HG02840 (cell line): Measurements from ENCODE around the gene GPR135.
A peak's percentile ranks its signal among the peaks of the same experiment; 100 is the strongest.

Source experiments
- ATAC-seq: cut with Tn5 transposase; IDR thresholded peaks from one replicate; pipeline ENCODE4 v1.9.1; 2021; ENCODE audit warnings: mild to moderate bottlenecking, moderate library complexity, moderate number of reproducible peaks; ENCODE audit not compliant: unreplicated experiment, low FRiP score

Gene GPR135, protein sequence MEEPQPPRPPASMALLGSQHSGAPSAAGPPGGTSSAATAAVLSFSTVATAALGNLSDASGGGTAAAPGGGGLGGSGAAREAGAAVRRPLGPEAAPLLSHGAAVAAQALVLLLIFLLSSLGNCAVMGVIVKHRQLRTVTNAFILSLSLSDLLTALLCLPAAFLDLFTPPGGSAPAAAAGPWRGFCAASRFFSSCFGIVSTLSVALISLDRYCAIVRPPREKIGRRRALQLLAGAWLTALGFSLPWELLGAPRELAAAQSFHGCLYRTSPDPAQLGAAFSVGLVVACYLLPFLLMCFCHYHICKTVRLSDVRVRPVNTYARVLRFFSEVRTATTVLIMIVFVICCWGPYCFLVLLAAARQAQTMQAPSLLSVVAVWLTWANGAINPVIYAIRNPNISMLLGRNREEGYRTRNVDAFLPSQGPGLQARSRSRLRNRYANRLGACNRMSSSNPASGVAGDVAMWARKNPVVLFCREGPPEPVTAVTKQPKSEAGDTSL

DNA sequence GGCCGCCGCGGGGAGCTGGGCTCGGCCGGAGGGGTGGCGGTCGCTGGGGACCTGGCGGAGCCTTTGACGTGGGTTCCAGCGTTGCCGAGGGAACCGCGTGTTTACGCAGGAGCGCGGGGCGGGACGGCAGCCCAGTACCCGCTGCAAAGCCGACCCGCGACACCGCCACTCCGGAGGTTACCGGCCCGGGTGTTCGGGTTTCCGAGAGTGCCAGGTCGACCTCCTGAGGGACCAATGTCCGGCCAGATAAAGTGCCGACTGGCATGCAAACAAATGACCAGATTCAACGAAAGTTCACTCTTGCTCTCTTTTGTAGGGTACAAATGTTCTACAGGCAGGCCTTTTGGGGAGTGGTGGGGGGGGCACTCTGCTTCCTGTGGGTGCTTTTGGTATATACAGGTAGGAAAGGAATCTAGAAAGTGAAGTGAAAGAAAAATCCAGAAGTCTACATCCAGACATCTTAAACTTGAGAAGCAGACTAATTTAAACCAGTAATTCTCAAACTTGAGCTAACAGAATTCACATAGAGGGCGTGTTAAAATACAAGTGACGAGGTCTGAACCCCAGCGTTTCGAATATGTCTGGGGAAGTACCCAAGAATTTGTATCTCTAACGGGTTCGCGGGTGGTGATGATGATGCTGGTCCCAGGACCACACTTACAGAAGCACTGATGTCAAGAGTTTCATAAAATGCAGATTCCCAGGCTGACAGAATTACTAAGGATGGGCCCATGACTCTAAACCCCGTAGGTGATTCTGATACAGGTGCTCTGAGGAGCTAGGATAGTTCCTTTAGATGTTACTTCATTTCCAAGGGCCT is at the start of gene GPR135:
Gene GPR135, minus strand, starts transcription at position 65 of the 820 bp plus-strand sequence. CDS start 154 bp downstream, outside the sequence.
- ATAC-seq = peak; percentile 50

- ATAC-seq = no peak
Observed at GRCh38 chr14:59511916-59512575, 46.9 kb upstream of the GPR135 start.

DNA sequence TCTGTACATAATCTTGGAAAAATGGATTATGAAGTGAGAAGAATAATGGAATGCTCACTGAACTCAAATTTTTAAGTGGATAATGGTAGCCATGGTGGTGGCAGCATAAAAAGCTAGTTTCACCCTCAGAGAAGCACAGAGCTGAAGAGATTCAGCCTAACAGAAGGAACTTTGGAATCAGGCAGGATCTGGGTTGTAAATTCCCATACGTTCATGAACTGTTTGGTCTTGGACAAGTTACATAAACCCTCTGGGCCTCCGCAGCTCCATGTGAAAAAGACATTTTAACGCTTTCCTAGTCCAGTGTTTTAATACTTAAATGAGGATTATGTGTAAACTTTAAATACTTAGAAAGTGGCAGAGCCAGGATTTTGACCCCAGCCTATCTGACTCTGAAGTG is 45.8 kb upstream of the GPR135 start:
- ATAC-seq = no peak

DNA sequence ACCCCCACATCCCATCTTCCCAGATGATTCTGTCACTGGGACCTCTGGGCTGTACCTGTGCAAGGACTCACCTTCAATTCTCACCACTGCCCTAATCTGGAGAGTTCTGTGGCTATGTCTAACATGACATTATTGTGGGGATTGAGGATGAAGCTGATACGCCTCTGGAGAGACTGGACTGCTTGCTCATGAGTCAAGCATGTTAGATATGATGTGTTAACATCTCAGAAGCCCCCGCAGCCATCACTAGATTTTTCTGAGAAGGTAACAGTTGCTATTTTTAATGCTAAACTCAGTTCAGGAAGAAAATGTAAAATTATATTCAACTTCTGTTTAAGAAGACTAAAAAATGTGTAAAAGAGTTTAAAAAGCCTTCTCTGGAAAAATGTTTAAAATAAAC is 44.8 kb upstream of the GPR135 start:
- no peak for ATAC-seq

DNA sequence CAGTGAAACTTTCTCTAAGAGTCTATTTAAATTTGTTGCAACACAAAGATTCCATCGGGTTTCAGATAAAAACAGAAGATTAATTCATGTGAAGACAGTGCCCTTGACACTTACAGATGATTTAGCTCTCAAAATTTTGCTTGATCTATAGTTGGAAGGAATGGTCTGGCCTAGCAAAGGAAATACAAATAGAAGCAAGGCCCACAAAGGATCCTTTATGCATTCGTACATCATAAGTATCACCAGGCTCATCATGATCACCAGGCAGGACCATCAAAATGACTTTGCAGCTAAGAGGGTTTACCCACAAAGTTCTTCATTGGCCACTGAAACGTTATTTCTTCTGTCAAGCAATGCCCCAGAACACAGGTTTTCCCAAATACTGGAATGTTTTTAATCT is 43.9 kb upstream of the GPR135 start:
- no peak for ATAC-seq

DNA sequence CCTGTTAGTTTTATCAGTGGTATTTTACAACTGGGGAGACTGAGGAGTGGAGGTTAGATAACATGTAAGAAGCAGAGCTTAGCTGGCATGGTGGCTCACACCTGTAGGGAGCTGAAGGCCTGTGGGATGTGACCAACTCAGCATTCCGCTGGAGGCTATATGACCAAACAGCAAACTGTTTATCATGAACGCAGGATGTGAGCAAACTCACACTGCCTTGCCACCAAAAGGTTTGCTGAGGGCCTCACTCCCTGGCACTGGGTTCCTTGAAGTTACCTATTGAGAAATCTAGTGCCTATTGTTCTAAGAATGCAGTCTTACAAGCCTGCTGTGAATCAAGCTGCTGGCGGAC is 42.5 kb upstream of the GPR135 start:
- no peak for ATAC-seq

- ATAC-seq = no peak
Observed at GRCh38 chr14:59507063-59507751, 42.0 kb upstream of the GPR135 start.

DNA sequence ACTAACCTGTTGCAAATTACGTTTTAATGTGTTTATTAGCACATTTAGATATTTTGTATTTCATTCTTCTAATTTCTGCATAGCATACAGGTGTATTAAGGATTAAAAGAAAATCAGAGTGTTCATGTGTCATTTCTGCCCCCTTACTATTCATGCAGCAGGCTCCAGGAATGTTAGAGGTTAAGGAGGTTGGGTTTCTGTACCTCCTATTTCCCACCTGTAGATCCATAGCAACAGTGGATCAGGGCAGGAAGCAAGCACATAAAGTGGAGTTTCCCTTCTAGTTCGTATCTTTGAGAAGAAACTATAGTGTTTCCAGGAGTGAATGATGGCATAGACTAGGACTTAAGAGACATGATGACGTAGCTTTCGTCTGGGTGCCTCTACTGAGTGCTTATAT is 38.1 kb upstream of the GPR135 start:
- no peak for ATAC-seq

DNA sequence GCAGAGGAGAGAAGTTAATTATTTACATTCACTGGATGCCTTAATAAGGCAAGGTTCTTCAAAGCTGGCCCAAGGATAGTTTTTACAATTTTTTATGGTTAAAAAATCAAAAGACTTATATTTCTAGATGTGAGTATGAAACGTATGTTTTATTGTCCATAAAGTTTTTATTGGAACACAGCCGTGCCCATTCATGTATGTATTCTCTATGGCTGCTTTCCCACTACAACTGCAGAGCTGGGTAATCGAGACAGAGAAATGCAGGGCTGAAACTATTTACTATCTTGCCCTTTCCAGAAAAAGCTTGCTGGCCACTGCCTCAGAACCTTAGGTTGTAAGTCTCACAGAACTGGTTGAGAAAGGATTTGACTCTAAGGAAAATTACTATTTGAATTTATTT is 35.6 kb upstream of the GPR135 start:
- no peak for ATAC-seq

DNA sequence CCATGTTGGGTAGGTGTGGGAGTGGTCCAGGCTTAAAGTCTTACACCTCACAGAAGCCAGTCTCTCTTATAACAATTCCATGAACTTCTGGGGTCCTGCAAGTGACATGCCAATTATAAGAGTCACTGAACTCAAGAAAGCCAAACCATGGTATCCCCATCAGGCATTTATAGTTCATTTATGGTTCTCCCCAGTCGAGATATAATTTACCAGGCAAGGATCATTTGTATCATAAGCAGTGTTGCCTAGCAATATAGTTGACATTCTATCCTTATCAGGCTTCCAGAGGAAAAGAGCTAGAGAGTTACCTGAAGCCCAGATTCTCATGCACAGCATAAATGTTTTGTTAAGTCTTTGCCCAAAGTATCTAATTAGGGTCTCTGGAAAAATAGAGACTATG is 27.2 kb upstream of the GPR135 start:
- no peak for ATAC-seq

DNA sequence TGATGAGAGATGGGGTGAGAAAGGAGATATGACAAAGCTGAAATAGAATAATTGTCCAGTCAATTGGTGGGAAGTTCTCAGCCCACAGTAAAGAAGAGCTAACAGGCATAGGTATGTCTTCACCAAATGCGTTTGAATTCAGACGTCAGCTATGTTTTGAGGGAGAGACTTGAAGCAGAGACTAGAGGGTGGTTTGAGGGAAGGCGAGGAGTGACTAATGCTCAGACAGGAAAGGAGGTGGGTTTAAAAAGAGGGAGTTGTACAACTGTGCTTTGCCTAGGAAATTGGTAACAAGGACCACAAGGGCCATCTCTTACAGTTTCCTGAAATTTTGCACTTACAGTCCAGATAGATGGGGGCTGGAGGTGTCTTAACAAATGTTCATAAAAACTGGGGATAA is 25.6 kb upstream of the GPR135 start:
- no peak for ATAC-seq

DNA sequence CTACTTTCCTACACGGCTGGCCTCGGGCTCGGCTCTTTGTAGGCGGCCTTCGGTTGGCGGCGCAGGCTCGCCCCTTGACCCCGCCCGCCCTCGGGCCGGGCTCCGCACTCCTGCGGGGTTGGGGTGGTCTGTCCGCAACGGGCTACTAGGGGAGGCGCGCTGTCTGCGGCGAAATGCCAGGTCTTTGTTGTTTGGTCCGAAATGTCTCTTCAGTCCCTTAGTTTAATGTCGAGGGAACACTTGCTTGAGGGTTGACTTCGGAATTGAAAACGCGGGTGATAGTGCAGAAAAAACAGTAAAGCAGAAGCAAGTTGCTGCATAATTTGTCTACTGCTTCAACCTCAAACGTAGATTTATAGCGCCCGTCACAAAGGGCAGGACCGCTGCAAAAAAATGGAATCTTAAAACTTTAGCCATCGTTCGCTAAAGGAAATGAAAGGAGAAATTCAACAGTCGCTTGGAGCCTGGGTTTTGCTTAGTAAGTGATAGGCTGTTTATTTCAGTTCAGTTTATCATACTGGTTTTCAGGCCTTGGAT is 19.5 kb upstream of the GPR135 start:
- peak; percentile 49 for ATAC-seq

DNA sequence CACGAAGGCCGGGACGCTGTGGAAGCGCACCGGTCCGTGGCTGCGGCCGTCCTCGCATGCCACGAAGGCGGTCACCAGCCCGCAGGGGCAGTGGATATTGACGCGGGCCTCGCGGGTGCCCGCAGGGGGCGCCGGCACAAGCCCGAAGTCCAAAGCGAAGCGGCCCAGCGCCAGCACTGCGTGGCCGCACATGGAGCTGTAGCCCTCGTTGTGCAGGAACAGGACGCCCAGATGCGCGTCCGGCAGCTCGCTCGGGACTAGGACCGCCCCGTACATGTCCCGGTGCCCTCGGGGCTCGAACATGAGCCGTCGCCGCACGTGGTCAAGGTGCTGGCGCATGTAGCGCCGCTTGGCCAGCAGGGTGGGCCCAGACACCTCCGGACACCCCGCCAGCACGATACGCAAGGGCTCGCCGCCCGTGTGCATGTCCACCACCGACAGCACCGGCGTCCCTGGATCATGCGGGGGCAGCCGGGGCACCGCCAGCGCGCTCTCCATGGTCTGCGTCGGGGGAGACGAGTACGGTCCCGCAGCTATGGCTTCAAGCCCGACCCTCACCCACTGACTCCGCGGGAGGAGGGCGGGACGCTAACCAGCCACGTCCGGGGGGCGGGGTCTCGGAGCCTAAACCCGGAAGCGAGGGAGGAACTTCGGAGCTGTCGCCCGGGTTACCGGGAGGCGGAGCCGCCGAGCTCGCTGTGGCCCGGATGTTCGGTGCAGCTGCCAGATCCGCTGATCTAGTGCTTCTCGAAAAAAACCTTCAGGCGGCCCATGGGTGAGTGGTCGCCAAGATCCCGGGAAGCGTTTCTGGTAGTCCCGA is 18.8 kb upstream of the GPR135 start, which contains the start of the genes JKAMP and L3HYPDH:
Gene JKAMP, plus strand, starts transcription at position 699 of the 820 bp plus-strand sequence. Its CDS starts 73 bp downstream, at position 772.
Gene L3HYPDH, minus strand, starts transcription at position 590 of the 820 bp plus-strand sequence. Its CDS starts 92 bp downstream, at position 498.
- ATAC-seq = peak; percentile 92

- ATAC-seq = no peak
Observed at GRCh38 chr14:59483363-59483762, 18.2 kb upstream of the GPR135 start.

DNA sequence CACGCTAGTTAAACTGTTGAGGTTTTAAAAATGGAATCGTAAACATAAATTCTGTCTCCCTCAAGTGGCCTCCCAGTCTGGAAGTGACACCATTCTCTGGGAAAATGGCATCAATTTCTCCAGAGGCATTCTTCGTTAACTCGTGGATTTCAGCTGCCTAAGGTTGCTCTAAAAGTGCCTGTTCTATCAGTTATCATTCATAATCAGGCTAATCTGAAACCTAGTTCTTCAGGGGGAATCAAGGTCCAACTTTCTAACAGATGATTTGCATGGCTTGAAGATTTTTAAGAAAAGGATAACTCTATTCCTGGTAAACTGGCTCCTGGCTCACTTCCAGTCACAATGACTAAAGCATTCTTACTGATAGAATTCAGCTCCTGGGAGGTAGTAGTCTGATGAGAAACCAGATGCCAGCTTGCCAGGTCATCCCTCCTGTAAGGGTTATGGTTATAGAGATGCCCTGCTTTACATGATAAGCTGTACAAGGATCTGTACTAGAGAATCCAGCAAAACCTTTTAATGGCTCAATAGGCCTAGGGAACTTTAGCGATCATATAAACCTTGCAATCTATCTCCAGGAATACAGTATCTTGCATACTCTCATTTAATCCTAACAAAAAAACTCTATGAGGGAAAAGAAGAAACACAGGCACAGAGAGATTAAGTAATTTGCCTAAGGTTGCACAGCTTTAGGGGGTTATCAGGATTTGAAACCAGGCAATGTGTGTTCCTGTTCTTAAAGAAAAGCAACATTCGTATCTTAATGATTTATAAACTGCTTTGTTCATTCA is 17.6 kb upstream of the GPR135 start:
- ATAC-seq = no peak

DNA sequence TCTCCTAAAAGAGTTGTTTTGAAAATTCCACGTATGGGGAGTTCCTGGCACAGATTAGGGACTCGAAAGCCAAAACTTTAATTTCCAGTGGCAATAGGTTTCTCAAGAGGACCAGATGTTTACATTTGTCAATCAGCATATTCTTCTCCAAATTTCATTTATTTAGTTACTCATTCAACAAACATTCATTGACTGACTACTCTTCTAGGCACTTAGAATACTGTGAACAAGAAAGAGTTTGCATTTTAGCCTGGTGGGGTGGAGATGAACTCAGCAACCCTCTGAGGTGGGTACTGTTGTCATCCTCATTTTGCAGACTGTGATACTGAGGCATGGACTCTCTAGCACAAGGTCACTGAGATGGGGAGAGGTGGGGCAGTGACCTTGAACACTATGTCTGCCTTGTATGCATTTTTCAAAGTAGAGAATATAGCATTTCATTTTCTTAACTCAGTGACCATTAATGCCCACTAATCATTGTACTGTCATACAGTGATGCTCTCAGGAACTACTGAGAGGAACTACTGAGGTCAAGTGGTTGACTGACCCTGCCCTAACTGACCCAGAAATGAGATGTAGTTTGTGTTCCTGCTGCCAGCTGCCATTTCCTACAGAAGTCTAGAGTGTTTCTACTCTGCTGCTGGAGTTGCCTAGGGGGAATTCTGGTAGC is 16.8 kb upstream of the GPR135 start:
- no peak for ATAC-seq

- ATAC-seq = no peak
Observed at GRCh38 chr14:59481407-59481806, 16.2 kb upstream of the GPR135 start.

DNA sequence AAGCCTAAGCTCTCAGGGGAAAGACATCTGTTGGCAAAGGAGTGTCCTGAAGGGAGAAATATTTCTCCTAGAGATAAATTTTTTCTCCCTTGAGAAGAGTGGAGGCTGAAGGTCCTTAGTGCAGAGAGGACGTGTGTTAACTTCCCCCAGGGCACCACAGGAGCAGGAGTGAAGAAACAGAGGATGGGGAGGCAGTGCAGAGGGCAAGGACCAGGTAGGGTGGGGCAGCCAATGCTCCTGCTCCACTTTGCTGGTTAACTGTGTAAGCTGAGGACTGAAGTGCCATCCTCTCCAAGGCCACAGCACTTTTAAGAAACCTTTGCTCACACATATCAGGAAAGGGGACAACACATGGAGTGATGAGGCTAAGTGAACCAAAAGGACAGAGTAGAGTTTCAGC is 15.0 kb upstream of the GPR135 start:
- no peak for ATAC-seq
